GM12874 (cell line): ENCODE measurements around the gene EHMT1.

Source experiments
- CTCF ChIP-seq: IDR thresholded peaks from 2 replicates; pipeline ENCODE4 v1.5.1; 2011; ENCODE audit warnings: low read depth, mild to moderate bottlenecking, control low read depth, low read length, moderate library complexity; ENCODE audit not compliant: insufficient read depth

EHMT1 gene

DNA sequence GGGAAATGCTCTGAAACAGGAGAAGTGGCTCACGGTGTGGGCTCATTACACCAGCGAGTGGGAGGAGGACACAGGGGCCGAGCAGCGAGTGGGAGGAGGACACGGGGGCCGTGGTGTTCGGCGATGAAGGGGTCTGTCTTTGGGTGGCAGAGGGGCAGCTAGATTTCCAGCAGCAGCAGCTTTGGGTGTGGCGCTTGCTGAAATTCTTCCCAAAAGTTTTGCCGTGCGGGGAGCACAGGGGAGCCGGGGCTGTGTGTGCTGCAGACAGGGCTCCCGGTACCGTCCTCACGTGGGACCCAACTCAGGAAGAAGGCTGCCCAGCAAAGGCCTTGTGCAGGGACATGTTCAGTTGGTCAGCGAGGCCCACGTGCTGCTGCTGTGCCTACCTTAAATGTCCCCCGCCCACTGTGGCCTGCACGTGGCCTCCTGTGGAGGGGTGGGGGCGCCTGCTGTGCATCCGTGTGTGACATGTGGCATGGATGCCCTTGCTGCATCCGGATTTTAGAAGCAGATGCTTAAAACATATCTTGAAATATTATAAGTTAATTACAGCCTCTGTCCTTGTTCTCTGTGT, 134.5 kb downstream of the EHMT1 start:
- no peak for TF ChIP-seq CTCF

- TF ChIP-seq CTCF: no peak
These were observed 136.6 kb downstream of the EHMT1 start for GRCh38 chr9:137755261-137755927.

- TF ChIP-seq CTCF: no peak
These were observed 137.4 kb downstream of the EHMT1 start for GRCh38 chr9:137756045-137756744.

- no peak for TF ChIP-seq CTCF
These were observed 138.3 kb downstream of the EHMT1 start for GRCh38 chr9:137757139-137757538.

DNA sequence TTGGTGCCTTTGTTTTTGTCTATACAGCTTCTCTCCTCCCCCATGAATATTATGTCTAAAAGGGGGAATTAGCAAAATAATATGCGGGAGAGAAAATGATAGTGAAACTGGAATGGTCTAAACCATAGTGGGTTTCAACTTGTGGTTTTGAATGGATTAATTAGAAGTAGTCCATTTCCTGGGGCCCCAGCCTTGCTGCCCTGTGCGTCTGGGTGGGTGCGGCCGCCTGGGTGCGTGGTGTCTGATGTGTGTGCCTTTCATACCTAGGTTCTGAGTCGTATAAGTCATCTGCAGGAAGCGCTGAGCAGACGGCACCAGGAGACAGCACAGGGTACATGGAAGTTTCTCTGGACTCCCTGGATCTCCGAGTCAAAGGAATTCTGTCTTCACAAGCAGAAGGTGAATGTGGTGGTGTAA, 138.8 kb downstream of the EHMT1 start:
- no peak for TF ChIP-seq CTCF

DNA sequence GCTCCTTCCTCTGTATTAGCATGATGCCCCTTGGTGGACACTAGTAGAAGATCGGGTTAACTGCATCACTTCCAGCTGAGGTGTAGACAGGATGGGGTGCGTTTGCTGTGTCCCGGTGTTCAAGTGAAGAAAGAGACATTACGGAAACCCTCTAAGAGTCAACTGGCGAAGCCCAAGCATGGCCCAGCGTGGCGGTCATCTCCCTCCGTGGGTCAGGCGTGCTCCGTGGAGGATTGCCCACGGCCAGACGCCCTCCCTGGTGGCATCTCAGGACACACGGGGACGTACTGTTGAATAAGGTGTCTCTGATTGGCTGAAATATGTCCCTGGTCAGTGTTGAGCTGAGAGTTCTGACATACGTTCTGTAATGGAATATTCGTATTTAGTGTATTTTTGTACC, 139.3 kb downstream of the EHMT1 start:
- TF ChIP-seq CTCF: no peak

DNA sequence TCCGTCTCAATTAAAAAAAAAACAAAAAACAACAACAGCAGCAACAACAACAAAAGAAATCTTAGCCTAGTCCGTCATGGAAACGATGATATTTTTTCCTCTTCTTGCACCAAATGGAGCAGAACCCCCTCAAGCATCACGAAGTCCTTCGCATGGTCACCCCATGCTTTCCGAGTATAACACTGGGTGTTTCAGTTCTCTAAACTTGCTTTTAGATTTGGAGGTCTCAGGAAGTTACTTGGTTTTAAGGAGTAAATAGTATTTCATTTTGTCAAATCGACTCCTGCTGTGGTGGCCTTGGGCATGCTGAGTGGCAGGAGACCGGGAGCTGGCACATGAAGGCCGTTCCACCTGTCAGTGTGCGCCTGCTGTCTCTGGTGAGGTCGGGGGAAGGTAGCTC, 140.3 kb downstream of the EHMT1 start:
- TF ChIP-seq CTCF: no peak
